ENCODE measurements around the gene ZDHHC19.
"Not testable (repeated sequence)": the region's sequence is repeated elsewhere in the genome, so short reads cannot be mapped to it uniquely, and the experiment has no call there.

The ZDHHC19 gene

DNA sequence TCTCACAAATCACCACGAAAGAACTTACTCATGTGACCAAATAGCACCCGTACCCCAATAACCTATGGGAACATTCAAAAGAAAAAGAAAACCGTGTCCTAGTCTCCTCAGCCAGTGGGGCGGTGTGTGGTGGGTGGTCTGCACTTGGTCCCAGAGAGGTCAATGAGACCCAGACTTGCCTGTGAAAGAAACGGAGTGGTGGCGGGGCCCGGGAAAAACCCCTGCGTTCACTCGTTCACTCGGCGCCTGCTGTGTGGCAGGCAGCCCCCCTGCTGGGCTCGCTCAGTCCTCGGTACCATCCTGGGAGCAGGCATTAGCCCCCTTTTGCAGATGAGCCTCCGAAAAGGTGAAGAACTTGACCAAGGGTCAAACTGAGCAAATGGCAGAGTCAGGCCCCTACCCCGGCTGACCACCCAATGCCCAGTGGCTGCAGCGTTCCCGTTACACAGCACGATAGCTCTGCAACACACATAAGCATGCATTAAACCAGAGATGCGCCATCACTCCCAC lies 36.0 kb downstream of the ZDHHC19 start:
- no peak for DNase-seq

DNA sequence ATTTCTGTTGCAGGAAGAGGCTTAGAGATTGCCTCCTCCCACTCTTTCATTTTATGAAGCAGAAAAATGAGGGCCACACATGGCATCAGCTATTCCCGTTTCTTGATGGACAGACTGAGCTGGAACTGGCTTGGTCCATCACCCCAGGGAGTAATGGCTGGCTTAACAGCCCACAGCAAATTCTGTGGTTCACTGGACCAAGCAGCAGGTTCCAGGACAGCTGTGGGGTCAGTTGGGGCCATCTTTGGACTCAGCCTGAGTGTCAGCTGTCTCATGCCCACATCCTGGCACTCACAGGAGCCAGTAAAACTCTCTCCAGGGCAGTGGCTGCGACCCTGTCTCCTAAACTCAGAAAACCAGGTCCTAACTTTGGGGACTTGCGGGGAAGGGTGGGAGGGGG lies 36.5 kb downstream of the ZDHHC19 start:
- no peak for DNase-seq

DNA sequence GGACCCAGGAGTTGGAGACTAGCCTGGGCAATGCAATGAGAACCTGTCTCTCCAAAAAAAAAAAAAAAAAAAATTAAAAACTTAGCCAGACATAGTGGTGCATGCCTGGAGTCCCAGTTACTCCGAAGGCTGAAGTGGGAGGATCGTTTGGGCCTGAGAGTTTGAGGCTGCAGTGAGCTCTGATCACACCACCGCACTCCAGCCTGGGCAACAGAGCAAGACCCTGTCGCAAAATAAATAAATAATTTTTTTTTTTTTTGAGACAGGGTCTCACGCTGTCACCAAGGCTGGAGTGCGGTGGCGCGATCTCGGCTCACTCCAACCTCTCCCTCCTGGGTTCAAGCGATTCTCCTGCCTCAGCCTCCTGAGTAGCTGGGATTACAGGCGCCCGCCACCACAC lies 40.9 kb downstream of the ZDHHC19 start:
- not testable (repeated sequence) for DNase-seq

DNA sequence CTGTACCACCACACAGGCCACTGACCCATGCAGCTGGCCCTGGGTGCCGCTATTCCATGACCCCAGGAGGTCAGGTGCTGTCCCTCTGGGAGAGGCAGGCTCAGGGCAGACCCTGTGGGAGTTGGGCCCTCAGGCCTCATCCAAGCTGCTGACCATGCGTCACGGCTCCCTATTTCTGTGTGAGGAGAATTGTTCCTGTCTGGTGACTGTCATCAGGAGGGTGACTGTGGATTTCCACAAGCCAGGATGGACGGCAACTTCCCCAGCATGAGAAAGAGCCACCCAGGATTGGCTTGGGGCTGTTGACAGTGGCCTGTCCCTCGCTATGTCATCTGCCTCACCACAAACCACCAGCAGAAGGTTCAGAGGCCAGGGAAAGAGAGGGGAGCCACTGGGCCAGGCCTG lies 41.4 kb downstream of the ZDHHC19 start:
- no peak for DNase-seq

DNA sequence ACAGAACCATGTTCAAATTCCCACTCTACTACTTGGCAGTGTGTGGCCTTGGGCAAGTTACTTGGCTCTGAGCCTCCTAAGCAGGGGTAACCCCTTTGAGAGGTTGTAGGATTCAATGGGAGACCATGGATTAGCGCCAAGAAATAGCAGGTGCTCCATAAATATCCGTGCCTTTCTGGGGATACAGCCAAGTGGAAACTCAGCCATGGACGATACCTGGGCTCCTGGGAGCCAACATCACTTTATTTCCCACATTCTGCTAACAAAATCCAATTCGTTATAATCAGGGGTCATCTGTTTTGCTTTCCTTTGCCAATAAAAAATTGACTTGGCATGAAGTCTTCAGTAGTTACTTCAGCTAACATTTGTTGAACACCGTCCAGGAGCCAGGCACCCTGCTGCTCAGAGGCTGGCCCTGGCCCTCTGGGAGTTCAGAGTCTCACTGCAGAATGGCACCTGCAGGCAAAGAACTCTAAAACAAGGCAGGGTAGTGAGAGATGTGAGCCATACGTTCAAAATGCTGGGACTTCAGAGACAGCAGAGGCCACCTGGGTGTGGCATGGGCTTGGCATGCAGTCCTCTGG lies 42.3 kb downstream of the ZDHHC19 start:
- no peak for DNase-seq

DNA sequence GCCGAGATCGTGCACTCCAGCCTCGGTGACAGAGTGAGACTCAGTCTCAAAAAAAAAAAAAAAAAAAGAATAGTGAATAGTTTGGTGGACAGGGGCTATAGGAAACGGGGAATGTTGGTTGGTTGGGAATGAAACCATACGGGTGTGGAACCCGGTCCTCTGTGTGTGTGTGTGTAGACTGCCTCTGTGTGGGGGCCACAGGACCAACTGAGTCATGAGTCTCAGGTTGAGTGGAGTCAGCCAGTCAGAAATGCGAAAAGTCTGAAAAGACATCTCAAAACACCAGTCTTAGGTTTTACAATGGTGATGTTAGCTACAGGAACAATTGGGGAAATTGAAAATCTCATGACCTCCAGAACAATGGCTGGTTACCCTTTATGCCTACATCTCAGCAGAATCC lies 44.5 kb downstream of the ZDHHC19 start:
- no peak for DNase-seq

DNA sequence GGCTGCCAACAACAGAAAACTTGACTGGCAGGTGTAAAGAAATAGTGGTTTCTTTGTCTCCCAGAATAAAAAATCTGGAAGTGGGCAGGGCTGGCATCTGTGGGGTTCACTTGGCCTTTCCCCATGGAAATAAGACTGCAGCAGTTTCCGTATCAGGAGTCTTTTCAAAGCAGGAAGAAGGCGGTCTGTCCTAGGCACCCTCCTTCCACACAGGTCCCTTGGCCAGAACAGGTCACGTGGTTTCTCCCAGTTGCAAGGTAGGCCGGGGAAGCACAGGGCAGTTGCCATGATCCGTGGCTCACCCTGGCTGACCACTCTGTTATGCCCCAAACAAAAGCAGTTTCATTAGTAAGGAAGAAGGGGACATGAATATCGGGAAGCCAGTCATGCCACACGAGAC lies 45.4 kb downstream of the ZDHHC19 start:
- DNase-seq = no peak

DNA sequence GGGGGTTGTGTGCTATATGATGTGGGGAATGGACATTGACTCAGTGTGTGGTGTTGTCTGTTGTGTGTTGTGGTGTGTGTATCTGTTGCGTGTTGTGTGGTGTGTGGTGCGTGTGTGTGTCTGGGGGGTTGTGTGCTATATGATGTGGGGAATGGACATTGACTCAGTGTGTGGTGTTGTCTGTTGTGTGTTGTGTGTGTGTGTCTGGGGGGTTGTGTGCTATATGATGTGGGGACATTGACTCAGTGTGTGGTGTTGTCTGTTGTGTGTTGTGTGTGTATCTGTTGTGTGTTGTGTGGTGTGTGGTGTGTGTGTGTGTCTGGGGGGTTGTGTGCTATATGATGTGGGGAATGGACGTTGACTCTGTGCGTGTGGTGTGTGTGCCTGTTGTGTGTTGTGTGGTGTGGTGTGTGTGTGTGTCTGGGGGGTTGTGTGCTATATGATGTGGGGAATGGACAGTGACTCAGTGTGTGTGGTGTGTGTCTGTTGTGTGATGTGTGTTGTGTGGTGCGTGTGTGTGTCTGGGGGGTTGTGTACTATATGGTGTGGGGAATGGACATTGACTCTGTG lies 46.1 kb downstream of the ZDHHC19 start:
- DNase-seq = not testable (repeated sequence)

DNA sequence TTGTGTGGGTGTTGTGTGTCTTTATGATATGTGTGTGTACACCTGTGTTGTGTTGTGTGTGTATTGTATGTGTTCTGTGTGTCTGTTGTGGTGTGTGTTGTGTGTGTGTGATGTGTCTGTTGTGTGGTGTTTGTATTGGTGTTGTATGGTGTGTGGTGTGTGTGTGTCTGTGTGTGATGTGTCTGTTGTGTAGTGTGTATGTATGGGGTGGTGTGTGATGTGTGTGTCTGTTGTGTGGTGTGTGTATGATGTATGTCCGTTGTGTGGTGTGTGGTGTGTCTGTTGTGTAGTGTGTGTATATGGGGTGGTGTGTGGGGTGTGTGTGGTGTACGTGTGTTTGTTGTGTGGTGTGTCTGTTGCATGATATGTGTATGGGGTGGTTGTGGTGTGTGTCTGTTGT lies 46.6 kb downstream of the ZDHHC19 start:
- no peak for DNase-seq

DNA sequence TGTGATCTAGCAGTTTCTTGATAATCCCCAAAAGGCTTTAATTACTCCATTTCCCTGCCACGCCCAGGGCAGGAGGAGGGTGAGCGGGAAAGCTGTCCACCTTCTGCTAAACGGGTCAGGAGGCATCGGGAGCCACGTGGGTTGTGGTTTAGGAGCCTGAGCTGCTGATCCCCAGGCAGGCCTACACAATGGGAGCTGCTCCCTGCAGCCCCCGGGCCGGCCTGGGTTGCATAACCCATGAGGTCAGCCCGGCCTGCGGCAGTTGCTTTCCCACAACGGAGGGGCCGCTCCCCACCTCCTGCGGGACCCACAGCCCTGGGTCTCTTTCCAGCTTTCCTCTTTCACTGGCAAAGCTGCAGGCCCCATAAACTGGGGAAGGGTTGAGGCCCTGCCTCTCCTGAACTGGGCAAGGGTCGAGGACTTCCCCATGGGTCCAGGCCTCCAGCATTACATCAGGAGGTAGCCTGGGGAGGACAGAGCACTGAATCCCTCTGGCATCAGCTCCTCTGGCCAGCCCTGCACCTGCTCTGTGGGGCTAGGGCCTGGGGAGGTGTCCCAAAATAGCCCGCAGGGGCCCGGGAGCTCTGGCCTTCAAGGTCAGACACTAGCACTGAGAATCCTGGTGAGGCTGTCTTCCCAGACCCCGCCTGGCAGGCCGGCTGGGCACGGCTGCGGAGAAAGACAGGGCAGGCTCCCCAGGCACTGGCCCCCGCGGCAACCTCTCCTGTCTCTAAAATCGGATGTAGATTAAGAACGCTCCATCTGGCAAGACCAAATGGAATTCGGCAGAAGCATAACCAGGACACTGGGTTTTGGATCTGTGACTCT lies 47.3 kb downstream of the ZDHHC19 start:
- no peak for DNase-seq

DNA sequence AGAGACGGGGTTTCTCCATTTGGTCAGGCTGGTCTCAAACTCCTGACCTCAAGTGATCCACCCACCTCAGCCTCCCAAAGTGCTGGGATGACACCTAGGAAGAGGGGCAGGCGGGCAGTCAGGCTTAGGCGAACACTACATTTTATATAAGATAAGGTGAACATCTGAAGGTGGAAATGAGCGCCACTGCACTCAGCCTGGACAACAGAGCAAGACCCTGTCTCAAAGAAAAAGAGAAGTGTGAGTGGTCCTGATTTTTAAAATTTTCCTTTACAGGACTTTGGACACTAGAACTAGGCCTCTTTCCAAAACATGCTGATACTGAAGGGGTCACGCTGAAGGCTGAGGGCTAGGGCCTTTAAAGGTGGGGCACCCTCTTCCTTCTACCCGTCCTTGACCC lies 48.0 kb downstream of the ZDHHC19 start:
- DNase-seq = no peak

DNA sequence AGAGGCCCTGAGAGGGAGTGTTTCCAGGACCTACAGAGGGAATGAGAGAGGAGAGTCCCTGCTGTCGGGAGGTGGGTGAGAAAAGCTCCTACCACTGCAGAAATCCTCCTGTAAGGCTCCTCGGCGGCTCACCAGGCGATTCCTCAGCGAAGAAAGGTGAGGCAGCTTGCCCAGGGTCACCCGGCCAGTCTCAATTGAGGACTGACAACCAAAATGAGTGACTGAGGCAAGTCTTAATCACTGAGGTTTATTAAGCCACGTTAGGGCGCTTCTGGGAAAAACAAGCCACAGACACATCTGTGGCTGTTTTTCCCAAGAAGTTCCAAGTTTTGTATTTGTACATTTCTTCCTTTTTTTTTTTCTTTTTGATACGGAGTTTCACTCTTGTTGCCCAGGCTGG lies 48.5 kb downstream of the ZDHHC19 start:
- DNase-seq = no peak

DNA sequence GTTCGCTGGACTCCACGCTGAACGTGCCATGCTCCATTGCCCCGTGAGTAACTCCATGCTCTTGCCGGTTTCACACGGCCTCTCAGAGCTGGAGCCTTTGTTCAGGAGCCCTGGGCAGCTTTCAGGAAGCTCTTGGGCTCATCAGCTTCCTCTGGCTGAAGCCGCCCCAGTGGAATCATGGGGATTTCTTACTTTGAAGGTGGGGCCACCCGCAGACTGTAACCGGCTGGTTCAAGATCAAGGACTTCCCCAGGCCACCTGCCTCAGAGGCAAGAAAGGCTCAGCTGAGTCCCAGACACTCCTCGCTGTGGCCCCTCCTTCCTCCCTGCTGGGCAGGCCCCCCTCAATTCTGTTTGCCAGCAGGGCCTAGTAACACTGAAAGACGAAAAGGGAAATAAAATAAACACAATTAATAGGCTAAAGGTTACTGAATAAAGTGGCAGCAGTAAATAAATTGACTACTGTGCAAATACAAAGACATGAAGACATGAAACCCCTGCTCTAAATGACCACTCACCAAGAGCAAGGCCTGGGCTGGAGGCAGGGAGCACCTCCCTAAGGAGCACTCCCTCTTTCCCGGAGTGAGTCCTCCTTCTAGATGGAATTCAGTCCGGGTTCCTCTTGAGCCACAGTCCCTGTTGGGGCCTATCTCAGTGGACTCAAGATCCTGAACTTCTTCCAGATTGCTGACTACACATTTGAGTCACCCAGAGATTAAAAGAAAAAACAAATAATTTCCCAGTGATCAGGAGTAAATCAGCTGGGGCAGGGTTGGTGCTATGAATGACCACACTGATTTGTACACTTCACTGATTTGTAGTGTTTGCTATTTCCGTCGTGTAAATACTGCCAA lies 51.0 kb downstream of the ZDHHC19 start:
- no peak for DNase-seq

DNA sequence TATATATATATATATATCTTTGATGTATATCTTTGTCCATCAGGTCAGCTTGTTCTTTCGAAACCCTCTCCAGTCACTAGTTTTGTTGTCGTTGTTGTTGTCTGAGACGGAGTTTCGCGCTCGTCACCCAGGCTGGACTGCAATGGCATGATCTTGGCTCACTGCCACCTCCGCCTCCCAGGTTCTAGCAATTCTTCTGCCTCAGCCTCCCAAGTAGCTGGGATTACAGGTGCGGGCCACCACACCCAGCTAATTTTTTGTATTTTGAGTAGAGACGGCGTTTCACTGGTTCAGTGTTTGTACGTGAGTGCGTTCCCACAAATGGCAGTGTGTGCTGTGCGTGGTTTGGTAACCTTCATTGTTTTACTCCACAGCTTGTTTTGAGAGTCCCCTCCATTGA lies 51.7 kb downstream of the ZDHHC19 start:
- no peak for DNase-seq

DNA sequence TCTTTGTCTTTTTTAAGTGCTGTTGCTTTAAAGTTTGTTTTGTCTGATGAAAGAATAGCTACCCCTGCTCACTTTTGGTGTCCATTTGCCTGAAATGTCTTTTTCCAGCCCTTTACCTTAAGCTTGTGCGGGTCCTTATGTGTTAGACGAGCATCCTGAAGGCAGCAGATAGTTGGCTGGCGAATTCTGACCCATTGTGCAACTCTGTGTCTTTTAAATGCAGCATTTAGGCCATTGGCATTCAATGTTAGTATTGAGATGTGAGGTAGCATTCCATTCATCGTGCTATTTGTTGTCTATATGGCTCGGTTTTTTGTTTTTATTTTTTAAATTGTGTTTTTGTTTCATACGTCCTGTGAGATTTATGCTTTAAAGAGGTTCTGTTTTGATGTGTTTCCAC lies 55.0 kb downstream of the ZDHHC19 start:
- no peak for DNase-seq

DNA sequence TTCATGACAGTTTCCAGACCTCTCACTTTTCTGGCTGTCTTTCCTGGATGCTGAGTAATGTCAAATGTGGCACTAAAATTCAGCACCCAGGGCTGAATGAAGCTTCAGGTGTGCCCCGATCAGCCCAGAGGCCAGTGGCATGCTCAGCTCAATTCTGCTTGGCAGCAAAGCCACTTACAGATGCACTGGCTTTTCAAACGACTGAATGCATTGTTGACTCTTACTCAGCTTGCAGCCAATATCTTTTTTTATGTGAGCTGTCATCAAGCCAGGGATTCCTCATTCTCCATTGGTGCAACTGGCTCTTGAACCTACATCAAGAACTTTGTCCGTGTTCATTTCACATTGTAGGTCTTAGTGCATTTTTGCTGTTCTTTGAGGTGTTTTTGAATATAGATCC lies 60.7 kb downstream of the ZDHHC19 start:
- no peak for DNase-seq

DNA sequence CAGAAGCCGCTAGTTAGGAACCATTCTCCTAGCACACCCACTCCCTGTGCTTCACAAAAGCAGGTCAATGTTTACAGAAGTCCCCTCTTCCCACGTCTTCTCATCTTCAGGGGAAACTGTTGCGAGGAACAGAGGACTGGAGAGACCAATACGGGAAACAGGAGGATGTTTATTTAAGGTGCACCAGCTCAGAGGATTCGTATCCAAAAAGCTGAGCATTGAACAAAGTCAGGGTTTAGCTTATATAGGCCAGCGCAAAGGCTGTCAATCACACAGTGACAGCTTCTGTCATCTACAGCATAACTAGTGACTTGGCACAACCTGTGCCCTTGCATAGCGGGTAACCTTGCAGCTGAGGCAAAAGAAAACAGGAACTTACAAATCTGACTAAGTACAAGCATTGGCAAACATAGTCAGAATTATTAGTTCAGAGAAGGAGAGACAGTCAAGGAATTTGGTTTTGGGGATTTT lies 61.3 kb downstream of the ZDHHC19 start:
- DNase-seq = no peak

DNA sequence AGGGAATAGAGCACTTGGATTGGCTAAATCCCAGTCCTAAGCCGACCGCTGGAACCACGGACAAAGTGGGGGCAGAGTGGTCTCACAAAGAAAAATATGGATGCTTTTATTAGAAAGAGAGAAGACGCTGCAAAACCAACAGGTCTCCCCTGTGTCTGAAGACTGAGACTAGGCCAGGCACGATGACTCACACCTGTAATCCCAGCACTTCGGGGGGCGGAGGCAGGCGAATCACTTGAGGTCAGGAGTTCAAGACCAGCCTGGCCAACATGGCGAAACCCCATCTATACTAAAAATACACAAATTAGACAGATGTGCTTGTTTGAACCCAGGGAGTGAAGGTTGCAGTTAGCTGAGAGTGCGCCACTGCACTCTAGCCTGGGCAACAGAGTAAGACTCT lies 61.8 kb downstream of the ZDHHC19 start:
- DNase-seq = no peak

Data from SW 1271 (cell line).